HCT116 (cell line): Measurements from ENCODE around the gene ARHGAP19. TPM values are rescaled to one million over a fixed set of nuclear protein-coding genes. Genes with fewer than 3 reads are reported as not detected.

Experiments used
- ATAC-seq: fragments of 200-7000 bp; cut with Tn5 transposase; 2 replicates; pipeline ENCODE4 v1.9.1; 2020; ENCODE audit warnings: mild to moderate bottlenecking, moderate library complexity
- BruUV-seq: library from RNA; stranded (reverse); fragments of 400-500 nt; replicated peaks from 2 replicates; lab custom pipeline; 2021; lab: Mats Ljungman, UMichigan
- CTCF ChIA-PET: fragments of 300-600 bp; sonication (Branson Sonifier 250); formaldehyde crosslinking; loops from one replicate; lab custom pipeline; 2021; ENCODE audit warnings: antibody characterized with exemption; lab: Charles Lee
- POLR2A ChIA-PET: fragments of 300-600, 350-600 bp; sonication (Branson Sonifier 250); formaldehyde crosslinking; loops from one replicate; lab custom pipeline; 2021; ENCODE audit warnings: antibody characterized with exemption; lab: Charles Lee
- RAD21 ChIA-PET, 2 experiments: fragments of 300-600 bp; sonication (Branson Sonifier 250); formaldehyde crosslinking; loops; one replicate each; lab custom pipeline; 2023; ENCODE audit warnings: low total read pairs in 2 of 2; ENCODE audit not compliant: uncharacterized antibody in 2 of 2, unreplicated experiment in 2 of 2, low non-redundant PET in 1 of 2; lab: Charles Lee
- DNase-seq: peaks from one replicate; pipeline ENCODE4 v3.0.0-alpha.2; 2010; ENCODE audit warnings: low read depth, low spot score
- H2AFZ ChIP-seq: fragments of 200-600 bp; shearing (Covaris generic), sonication (generic); 2 replicates; pipeline ENCODE4 v1.6.1; 2017; ENCODE audit warnings: low read depth, mixed run types, mixed read lengths, antibody characterized with exemption, low read length; ENCODE audit not compliant: poor library complexity, severe bottlenecking
- H3K27ac ChIP-seq: 2 replicates; pipeline ENCODE4 v1.5.1; 2012; ENCODE audit warnings: low read depth, low read length
- H3K27me3 ChIP-seq: fragments of 200-600 bp; sonication (generic); 2 replicates; pipeline ENCODE4 v1.6.1; 2016; ENCODE audit warnings: mixed run types, low read length, mixed read lengths; ENCODE audit not compliant: insufficient read depth
- H3K36me3 ChIP-seq, 2 experiments: fragments of 200-500 bp in 1 of 2; fragments of 200-600 bp in 1 of 2; sonication (Bioruptor generic) in 1 of 2; sonication (generic) in 1 of 2; 2 replicates each; pipeline versions ENCODE4 v1.5.1 to v1.6.1; 2014 to 2016; ENCODE audit warnings: low read length in 2 of 2, inconsistent platforms in 1 of 2, mixed read lengths in 1 of 2, mixed run types in 1 of 2; ENCODE audit not compliant: insufficient read depth in 2 of 2, control insufficient read depth in 1 of 2
- H3K4me1 ChIP-seq, 2 experiments: fragments of 200-600 bp in 1 of 2; sonication (generic) in 1 of 2; 2 replicates each; pipeline versions ENCODE4 v1.5.1 to v1.6.1; 2012 to 2017; ENCODE audit warnings: low read length in 2 of 2, inconsistent platforms in 1 of 2, mild to moderate bottlenecking in 1 of 2, mixed read lengths in 1 of 2, mixed run types in 1 of 2, moderate library complexity in 1 of 2; ENCODE audit not compliant: insufficient read depth in 2 of 2, control insufficient read depth in 1 of 2
- H3K4me2 ChIP-seq: fragments of 200-600 bp; sonication (generic); 2 replicates; pipeline ENCODE4 v1.6.1; 2017; ENCODE audit warnings: mixed run types, low read length, mixed read lengths
- H3K4me3 ChIP-seq, 2 experiments: fragments of 200-600 bp in 1 of 2; sonication (generic) in 1 of 2; replicated peaks in 1 of 2; 2 replicates each; pipeline ENCODE4 v1.5.1; 2011 to 2016; ENCODE audit warnings: low read length in 2 of 2, control low read depth in 1 of 2, low read depth in 1 of 2, mild to moderate bottlenecking in 1 of 2, mixed read lengths in 1 of 2, mixed run types in 1 of 2
- H3K79me2 ChIP-seq: fragments of 200-600 bp; sonication (generic); 2 replicates; pipeline ENCODE4 v1.6.1; 2017; ENCODE audit warnings: mild to moderate bottlenecking, mixed run types, low read length, moderate library complexity, mixed read lengths; ENCODE audit not compliant: insufficient read depth
- H3K9ac ChIP-seq: fragments of 200-600 bp; sonication (generic); 2 replicates; pipeline ENCODE4 v1.6.1; 2016; ENCODE audit warnings: low read length, mixed read lengths
- H3K9me2 ChIP-seq: fragments of 200-600 bp; sonication (generic), shearing (Covaris generic); 2 replicates; pipeline ENCODE4 v1.6.1; 2017; ENCODE audit warnings: mixed run types, mild to moderate bottlenecking, moderate library complexity; ENCODE audit not compliant: insufficient read depth
- H3K9me3 ChIP-seq, 2 experiments: fragments of 200-500 bp in 1 of 2; fragments of 200-600 bp in 1 of 2; sonication (Bioruptor generic) in 1 of 2; sonication (generic) in 1 of 2; 2 replicates each; pipeline ENCODE4 v1.6.1; 2014 to 2017; ENCODE audit warnings: low read length in 2 of 2, mixed read lengths in 2 of 2, inconsistent platforms in 1 of 2, low read depth in 1 of 2, mild to moderate bottlenecking in 1 of 2, mixed run types in 1 of 2, moderate library complexity in 1 of 2; ENCODE audit not compliant: control insufficient read depth in 1 of 2, insufficient read depth in 1 of 2
- H4K20me1 ChIP-seq: fragments of 200-600 bp; sonication (generic), shearing (Covaris generic); 2 replicates; pipeline ENCODE4 v1.6.1; 2017; ENCODE audit warnings: mixed run types, mild to moderate bottlenecking, moderate library complexity; ENCODE audit not compliant: insufficient read depth
- EZH2phosphoT487 ChIP-seq: fragments of 200-600 bp; IDR thresholded peaks from 2 replicates; pipeline ENCODE4 v1.6.1; 2018; ENCODE audit warnings: antibody characterized with exemption, borderline replicate concordance
- FOSL1 ChIP-seq: IDR thresholded peaks from 2 replicates; pipeline ENCODE4 v1.6.1; 2012; ENCODE audit warnings: low read depth
- JUND ChIP-seq: IDR thresholded peaks from 2 replicates; pipeline ENCODE4 v1.6.1; 2012
- POLR2A ChIP-seq: IDR thresholded peaks from 2 replicates; pipeline ENCODE4 v1.7.0; 2011; ENCODE audit warnings: borderline replicate concordance; ENCODE audit not compliant: insufficient read depth, insufficient read length; ENCODE audit errors: extremely low read depth
- POLR2AphosphoS5 ChIP-seq: IDR thresholded peaks from 2 replicates; pipeline ENCODE4 v1.6.1; 2011; ENCODE audit warnings: mild to moderate bottlenecking, low read depth, low read length, moderate library complexity
- SIN3A ChIP-seq: IDR thresholded peaks from 2 replicates; pipeline ENCODE4 v1.6.1; 2012; ENCODE audit warnings: low read depth
- SP1 ChIP-seq: IDR thresholded peaks from 2 replicates; pipeline ENCODE4 v1.6.1; 2012; ENCODE audit warnings: low read depth
- TCF7L2 ChIP-seq: IDR thresholded peaks from 2 replicates; pipeline ENCODE4 v1.7.0; 2011; ENCODE audit warnings: borderline replicate concordance, inconsistent platforms; ENCODE audit not compliant: insufficient read depth, insufficient read length; ENCODE audit errors: extremely low read depth
- YY1 ChIP-seq: IDR thresholded peaks from 2 replicates; pipeline ENCODE4 v1.6.1; 2011; ENCODE audit warnings: low read length, low read depth, moderate library complexity, mild to moderate bottlenecking; ENCODE audit not compliant: insufficient replicate concordance; ENCODE audit errors: extremely low read depth
- intact Hi-C: fragments of 100-400 bp; cut with micrococcal nuclease; formaldehyde crosslinking; loops from 2 replicates; pipeline ENCODE4 v1.10.0; 2022
- total RNA-seq: library from RNA; stranded (reverse); gene quantifications from one replicate; pipeline ENCODE4 v1.2.1, GENCODE V29; 2021; ENCODE audit not compliant: unreplicated experiment
- TF ChIP-seq, protein P1 (sequence below): IDR thresholded peaks from 2 replicates; pipeline ENCODE4 v1.6.1; 2012
- TF ChIP-seq, protein P2 (sequence below), 3 experiments: fragments of 200-600 bp in 1 of 3; sonication (generic) in 1 of 3; IDR thresholded peaks in 2 of 3; conservative IDR thresholded peaks in 1 of 3; 2 replicates each; pipeline ENCODE4 v1.5.1; 2012 to 2017; ENCODE audit warnings: low read depth in 2 of 3, low read length in 2 of 3, antibody characterized with exemption in 1 of 3, borderline replicate concordance in 1 of 3, control low read depth in 1 of 3, mild to moderate bottlenecking in 1 of 3, mixed read lengths in 1 of 3, mixed run types in 1 of 3, moderate library complexity in 1 of 3; ENCODE audit not compliant: insufficient read depth in 1 of 3

ARHGAP19 gene
- total RNA-seq, 1 experiment from 2014 or later = 36.8 TPM

DNA sequence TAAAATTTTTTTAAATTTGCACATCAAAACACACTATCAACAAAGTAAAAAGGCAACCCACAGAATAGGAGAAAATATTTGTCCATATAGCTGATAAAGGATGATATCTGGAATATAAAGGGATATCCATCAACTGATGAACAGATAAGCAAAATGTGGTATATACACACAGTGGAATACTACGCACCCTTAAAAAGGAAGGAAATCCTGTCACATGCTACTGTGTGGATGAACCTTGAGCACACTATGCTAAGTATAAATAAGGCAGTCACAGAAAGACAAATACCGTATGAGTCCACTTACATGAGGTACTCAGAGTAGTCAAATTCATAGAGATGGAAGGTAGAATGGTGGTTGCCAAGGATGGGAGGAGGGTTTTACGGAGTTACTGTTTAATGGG is 37.7 kb downstream of the ARHGAP19 start:
- no peak overlapping the region for H2AFZ ChIP-seq
- H3K79me2 ChIP-seq = no peaks in the 10 kb centered on the region
- RAD21 ChIA-PET = no interaction called here
- no peak overlapping the region for H3K4me2 ChIP-seq
- POLR2A ChIA-PET = no interaction called here
- H3K36me3 ChIP-seq = no peaks in the 10 kb centered on the region; a peak in 2 of 4 replicates
- CTCF ChIA-PET = no interaction called here
- H3K9ac ChIP-seq = no peak overlapping the region
- H3K9me3 ChIP-seq = no peaks in the 10 kb centered on the region
- no peaks in the 10 kb centered on the region for H3K9me2 ChIP-seq
- H3K4me1 ChIP-seq = no peaks in the 10 kb centered on the region
- no peak overlapping the region for H3K27ac ChIP-seq
- no peak for DNase-seq
- intact Hi-C loops = no loop called here
- no peak overlapping the region for H3K4me3 ChIP-seq
- TF ChIP-seq SIN3A (no peak), EZH2phosphoT487 (no peak), SP1 (no peak), TCF7L2 (no peak), FOSL1 (no peak), YY1 (no peak), POLR2AphosphoS5 (no peak), JUND (no peak), POLR2A (no peak)
- TF ChIP-seq, protein P1, sequence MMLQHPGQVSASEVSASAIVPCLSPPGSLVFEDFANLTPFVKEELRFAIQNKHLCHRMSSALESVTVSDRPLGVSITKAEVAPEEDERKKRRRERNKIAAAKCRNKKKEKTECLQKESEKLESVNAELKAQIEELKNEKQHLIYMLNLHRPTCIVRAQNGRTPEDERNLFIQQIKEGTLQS = no peak
- TF ChIP-seq, protein P2, sequence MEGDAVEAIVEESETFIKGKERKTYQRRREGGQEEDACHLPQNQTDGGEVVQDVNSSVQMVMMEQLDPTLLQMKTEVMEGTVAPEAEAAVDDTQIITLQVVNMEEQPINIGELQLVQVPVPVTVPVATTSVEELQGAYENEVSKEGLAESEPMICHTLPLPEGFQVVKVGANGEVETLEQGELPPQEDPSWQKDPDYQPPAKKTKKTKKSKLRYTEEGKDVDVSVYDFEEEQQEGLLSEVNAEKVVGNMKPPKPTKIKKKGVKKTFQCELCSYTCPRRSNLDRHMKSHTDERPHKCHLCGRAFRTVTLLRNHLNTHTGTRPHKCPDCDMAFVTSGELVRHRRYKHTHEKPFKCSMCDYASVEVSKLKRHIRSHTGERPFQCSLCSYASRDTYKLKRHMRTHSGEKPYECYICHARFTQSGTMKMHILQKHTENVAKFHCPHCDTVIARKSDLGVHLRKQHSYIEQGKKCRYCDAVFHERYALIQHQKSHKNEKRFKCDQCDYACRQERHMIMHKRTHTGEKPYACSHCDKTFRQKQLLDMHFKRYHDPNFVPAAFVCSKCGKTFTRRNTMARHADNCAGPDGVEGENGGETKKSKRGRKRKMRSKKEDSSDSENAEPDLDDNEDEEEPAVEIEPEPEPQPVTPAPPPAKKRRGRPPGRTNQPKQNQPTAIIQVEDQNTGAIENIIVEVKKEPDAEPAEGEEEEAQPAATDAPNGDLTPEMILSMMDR (IDR thresholded peaks at IDR 0.05 in 2 of 3, conservative IDR thresholded peaks at IDR 0.05 in 1 of 3; ENCODE audit: borderline replicate concordance in 1 of 3, insufficient read depth in 1 of 3, low read depth in 2 of 3, low read length in 2 of 3) = no peak
- TF ChIP-seq, all 23 proteins: peak for 0
- BruUV-seq = no TSS peak
- Histone ChIP-seq H4K20me1 (no peaks in the 10 kb centered on the region), H3K27me3 (no peaks in the 10 kb centered on the region)
- ATAC-seq = no peak
